Right lobe of liver (tissue), 6 donors: Measurements from ENCODE around the gene KIAA0586. TPM values are rescaled to one million over a fixed set of nuclear protein-coding genes. Genes with fewer than 3 reads are reported as not detected.

Source experiments
- ATAC-seq, 4 donors: fragments of 200-7000 bp; cut with Tn5 transposase; one replicate each; pipeline ENCODE4 v1.9.1; 2020; ENCODE audit warnings: mild to moderate bottlenecking in 4 of 4, moderate library complexity in 4 of 4
- DNase-seq, 3 donors: peaks; one replicate each; pipeline ENCODE4 v3.0.0-alpha.2; 2020
- H3K27ac ChIP-seq, 3 donors: fragments of 200-600 bp; one replicate each; pipeline ENCODE4 v1.8.0; 2022
- H3K27me3 ChIP-seq, 2 donors: fragments of 200-600 bp; one replicate each; pipeline ENCODE4 v1.8.0; 2022
- H3K36me3 ChIP-seq, 4 donors: fragments of 200-600 bp; sonication (generic) in 1 of 4; one replicate each; pipeline versions ENCODE4 v1.5.1 to v1.8.0; 2017 to 2022; ENCODE audit warnings: control low read depth in 1 of 4
- H3K4me1 ChIP-seq, 4 donors: fragments of 200-600 bp; sonication (generic) in 1 of 4; one replicate each; pipeline versions ENCODE4 v1.5.1 to v1.8.0; 2017 to 2022; ENCODE audit warnings: control low read depth in 1 of 4
- H3K4me3 ChIP-seq, 3 donors: fragments of 200-600 bp; one replicate each; pipeline ENCODE4 v1.8.0; 2022
- H3K9me3 ChIP-seq, 4 donors: fragments of 200-600 bp; sonication (generic) in 1 of 4; one replicate each; pipeline versions ENCODE4 v1.5.1 to v1.8.0; 2017 to 2022; ENCODE audit warnings: control low read depth in 1 of 4
- POLR2A ChIP-seq: fragments of 450-650 bp; IDR thresholded peaks from one replicate; pipeline ENCODE4 v1.6.1; 2017; ENCODE audit warnings: antibody characterized with exemption, mild to moderate bottlenecking
- WGBS: methylation state at CpG from one replicate; pipeline ENCODE4 v1.1.6; 2018; ENCODE audit warnings: low coverage, low lambda C conversion rate; ENCODE audit not compliant: insufficient coverage; ENCODE audit errors: missing lambda C conversion rate; 5-methylcytosine and 5-hydroxymethylcytosine counted together
- intact Hi-C, 2 donors: fragments of 100-400 bp; cut with DNase I; formaldehyde crosslinking; loops; one replicate each; pipeline versions ENCODE4 v1.11.2 to v1.14.1; 2022
- total RNA-seq, 6 experiments: library from RNA; depleted of rRNA in 2 of 6; stranded (reverse); fragments of >200 nt in 2 of 6; fragmentation: NEBNext Ultra II Directional in 3 of 6; extraction: Animal tissue kit (Norgen Biotek cat#: 25700) in 3 of 6; gene quantifications; one replicate each; pipeline versions ENCODE4 v1.1.0 to v1.2.4, GENCODE V29; 2016 to 2023
- TF ChIP-seq, protein P1 (sequence below), 4 donors: fragments of 200-600 bp in 3 of 4; fragments of 450-650 bp in 1 of 4; IDR thresholded peaks; one replicate each; pipeline versions ENCODE4 v1.5.1 to v1.8.0; 2016 to 2022; ENCODE audit warnings: antibody characterized with exemption in 4 of 4, mild to moderate bottlenecking in 2 of 4
- donor health status: DM: no; HTN: yes; CAD: no.
- donor health status: DM: no; HTN: no; CAD: no.
- donor health status: DM: no; HTN: no; CAD: no.
- donor health status: DM: no; HTN: yes; CAD: no.
- donor health status: DM: no; HTN: yes; CAD: no.

KIAA0586 gene
- total RNA-seq, 6 experiments from 2014 or later = 4.7 to 14.6 (median 9.0) TPM

GRCh38 chr14:58465421-58465820 lies 37.9 kb downstream of the KIAA0586 start:
- no peak overlapping the region for H3K27ac ChIP-seq
- ATAC-seq (peak in 1 of 4 donors; percentile 60), DNase-seq (no peak)
- no peaks in the 10 kb centered on the region for H3K9me3 ChIP-seq
- TF ChIP-seq, protein P1, sequence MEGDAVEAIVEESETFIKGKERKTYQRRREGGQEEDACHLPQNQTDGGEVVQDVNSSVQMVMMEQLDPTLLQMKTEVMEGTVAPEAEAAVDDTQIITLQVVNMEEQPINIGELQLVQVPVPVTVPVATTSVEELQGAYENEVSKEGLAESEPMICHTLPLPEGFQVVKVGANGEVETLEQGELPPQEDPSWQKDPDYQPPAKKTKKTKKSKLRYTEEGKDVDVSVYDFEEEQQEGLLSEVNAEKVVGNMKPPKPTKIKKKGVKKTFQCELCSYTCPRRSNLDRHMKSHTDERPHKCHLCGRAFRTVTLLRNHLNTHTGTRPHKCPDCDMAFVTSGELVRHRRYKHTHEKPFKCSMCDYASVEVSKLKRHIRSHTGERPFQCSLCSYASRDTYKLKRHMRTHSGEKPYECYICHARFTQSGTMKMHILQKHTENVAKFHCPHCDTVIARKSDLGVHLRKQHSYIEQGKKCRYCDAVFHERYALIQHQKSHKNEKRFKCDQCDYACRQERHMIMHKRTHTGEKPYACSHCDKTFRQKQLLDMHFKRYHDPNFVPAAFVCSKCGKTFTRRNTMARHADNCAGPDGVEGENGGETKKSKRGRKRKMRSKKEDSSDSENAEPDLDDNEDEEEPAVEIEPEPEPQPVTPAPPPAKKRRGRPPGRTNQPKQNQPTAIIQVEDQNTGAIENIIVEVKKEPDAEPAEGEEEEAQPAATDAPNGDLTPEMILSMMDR (IDR thresholded peaks at IDR 0.05) = no peak
- intact Hi-C loops = no loop called here
- no peaks in the 10 kb centered on the region for H3K4me1 ChIP-seq
- WGBS = 62% methylated on average over 2 of the region's 2 CpGs
- no peak overlapping the region for H3K4me3 ChIP-seq
- H3K36me3 ChIP-seq = peaks cover 0 to 19% (median 0%) of the 10 kb centered on the region in 4 donors
- no peaks in the 10 kb centered on the region for H3K27me3 ChIP-seq

GRCh38 chr14:58466459-58466858 lies 38.9 kb downstream of the KIAA0586 start:
- no peaks in the 10 kb centered on the region for H3K4me1 ChIP-seq
- TF ChIP-seq POLR2A = no peak
- TF ChIP-seq, protein P1 (IDR thresholded peaks at IDR 0.05) = no peak
- ATAC-seq (no peak), DNase-seq (no peak)
- no peak overlapping the region for H3K27ac ChIP-seq
- no peaks in the 10 kb centered on the region for H3K27me3 ChIP-seq
- H3K9me3 ChIP-seq = no peaks in the 10 kb centered on the region
- peaks cover 0 to 16% (median 0%) of the 10 kb centered on the region in 4 donors for H3K36me3 ChIP-seq
- WGBS = 100% methylated on average over 1 of the region's 1 CpG
- no peak overlapping the region for H3K4me3 ChIP-seq
- intact Hi-C loops = no loop called here

- Histone ChIP-seq H3K9me3 (no peaks in the 10 kb centered on the region), H3K36me3 (peaks cover 0 to 16% (median 0%) of the 10 kb centered on the region in 4 donors), H3K27ac (no peak overlapping the region), H3K27me3 (no peaks in the 10 kb centered on the region), H3K4me3 (no peak overlapping the region), H3K4me1 (no peaks in the 10 kb centered on the region)
- no peak for TF ChIP-seq POLR2A
- TF ChIP-seq, protein P1 (IDR thresholded peaks at IDR 0.05) = no peak
- ATAC-seq (no peak), DNase-seq (no peak)
- intact Hi-C loops = no loop called here
- WGBS = 96% methylated on average over 2 of the region's 2 CpGs
Measured at GRCh38 chr14:58467575-58467974, 40.1 kb downstream of the KIAA0586 start.

- Histone ChIP-seq H3K27me3 (no peaks in the 10 kb centered on the region), H3K9me3 (no peaks in the 10 kb centered on the region), H3K27ac (no peak overlapping the region), H3K4me1 (no peaks in the 10 kb centered on the region), H3K36me3 (peaks cover 0 to 16% (median 0%) of the 10 kb centered on the region in 4 donors), H3K4me3 (no peak overlapping the region)
- TF ChIP-seq, protein P1 (IDR thresholded peaks at IDR 0.05) = no peak
- no peak for TF ChIP-seq POLR2A
- ATAC-seq (no peak), DNase-seq (no peak)
- intact Hi-C loops = no loop called here
- WGBS = 86% methylated on average over 4 of the region's 5 CpGs
Measured at GRCh38 chr14:58469309-58469708, 41.8 kb downstream of the KIAA0586 start.

DNA sequence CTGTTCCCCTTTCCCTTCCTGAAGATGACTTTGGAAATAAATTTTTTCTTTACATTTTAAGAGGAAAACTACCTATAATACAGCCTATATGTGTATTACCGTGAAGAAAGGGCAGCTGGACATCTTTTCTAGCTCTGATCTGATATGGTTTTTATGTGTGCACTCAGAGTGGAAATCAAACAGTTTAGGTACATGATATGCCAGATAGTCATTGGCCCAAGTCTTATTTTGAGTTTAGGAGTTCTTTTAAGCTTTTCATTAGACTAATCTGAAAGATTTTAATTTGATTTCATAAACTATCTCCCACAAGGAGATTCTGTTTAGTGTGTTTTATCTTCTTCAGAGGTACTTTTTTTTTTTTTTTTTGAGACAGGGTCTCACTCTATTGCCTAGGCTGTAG lies 48.8 kb downstream of the KIAA0586 start:
- Histone ChIP-seq H3K27me3 (no peaks in the 10 kb centered on the region), H3K9me3 (no peaks in the 10 kb centered on the region), H3K4me1 (no peaks in the 10 kb centered on the region), H3K36me3 (peaks cover 0 to 5% (median 1%) of the 10 kb centered on the region in 4 donors), H3K4me3 (no peak overlapping the region), H3K27ac (no peak overlapping the region)
- TF ChIP-seq POLR2A = no peak
- TF ChIP-seq, protein P1 (IDR thresholded peaks at IDR 0.05) = no peak
- intact Hi-C loops = no loop called here
- ATAC-seq (no peak), DNase-seq (no peak)
- 100% methylated on average over 1 of the region's 1 CpG for WGBS
